NCI-H82 treated with DMSO at 0.1 percent for 48 hours (cell line): ENCODE measurements around the gene HOOK1.

Experiments used
- DNase-seq: peaks from one replicate; lab custom pipeline; 2025; ENCODE audit not compliant: unreplicated experiment; lab: John Stamatoyannopoulos, UW

HOOK1 gene

GRCh38 chr1:59814901-59815825 lies at the start of gene HOOK1:
Gene HOOK1 (plus strand): TSS chr1:59814949. CDS start chr1:59815118, 169 bp downstream.
- no peak for DNase-seq

- peak; percentile 4 for DNase-seq
These were observed 49.6 kb upstream of the HOOK1 start for GRCh38 chr1:59765011-59765730.

- DNase-seq, result no peak
These were observed 48.4 kb upstream of the HOOK1 start for GRCh38 chr1:59766227-59766855.

- DNase-seq, result no peak
These were observed 47.6 kb upstream of the HOOK1 start for GRCh38 chr1:59767119-59767518.

DNA sequence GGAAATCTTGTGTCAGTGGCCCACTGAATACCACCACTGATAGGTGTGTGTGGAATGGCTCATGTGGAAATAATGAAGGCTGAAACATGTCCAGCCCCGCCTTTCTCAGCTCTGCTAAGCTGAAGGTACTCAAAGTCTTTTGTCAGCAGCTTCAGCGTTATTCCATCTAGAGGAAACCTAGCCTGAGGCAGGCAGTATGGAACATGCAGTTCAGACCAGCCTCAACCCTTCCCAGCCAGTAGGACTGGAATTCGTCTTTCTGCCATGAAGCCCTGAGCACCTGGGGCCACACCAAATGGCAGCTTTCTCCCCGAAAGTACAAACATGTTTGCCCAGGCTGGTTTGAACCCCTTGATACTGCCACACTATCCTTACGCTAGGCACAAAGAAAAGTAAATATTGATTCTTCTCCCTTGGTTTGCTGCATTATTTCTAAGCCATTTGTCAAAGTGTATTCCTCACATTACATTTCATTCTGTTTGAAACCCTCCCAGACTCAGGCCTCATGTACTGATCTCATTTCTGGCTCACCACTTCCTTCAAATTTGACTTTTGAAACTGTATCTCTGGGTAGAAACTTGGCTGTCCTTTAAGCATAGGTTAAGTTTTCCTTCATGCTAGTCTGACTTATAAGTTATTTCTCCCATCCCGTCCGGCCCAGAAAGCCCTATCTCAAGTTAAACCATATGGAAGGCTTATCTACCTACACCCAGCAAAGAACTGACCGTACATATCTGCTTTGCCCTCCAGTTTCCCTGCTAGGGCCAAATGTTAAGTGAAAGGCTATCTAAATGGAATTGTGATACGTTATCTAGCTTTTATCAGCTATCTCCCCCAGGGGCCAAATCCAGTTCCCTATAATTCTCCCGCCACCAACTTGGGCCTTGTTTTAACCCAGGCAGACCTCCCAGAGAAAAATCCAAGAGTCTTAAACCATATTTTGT lies 45.7 kb upstream of the HOOK1 start:
- DNase-seq, result no peak

GRCh38 chr1:59769736-59770095 lies 45.0 kb upstream of the HOOK1 start:
- no peak for DNase-seq

DNA sequence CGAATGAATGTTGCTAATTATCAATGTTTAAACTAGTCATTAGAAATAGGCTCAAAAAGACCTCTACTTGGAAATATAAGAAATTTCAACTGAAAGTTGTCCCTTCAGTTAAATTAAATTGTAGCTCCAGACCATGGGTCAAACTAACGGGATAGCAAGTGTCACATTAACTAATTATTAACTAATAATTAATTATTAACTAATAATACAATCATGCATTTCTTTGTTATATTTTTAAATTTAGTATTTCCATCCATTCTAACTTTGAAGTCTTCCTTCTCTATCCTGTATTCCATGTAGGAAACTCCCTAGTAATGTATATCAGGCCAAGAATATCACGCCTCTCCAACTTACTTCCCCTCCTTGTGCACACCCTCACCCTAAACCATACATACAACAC lies 43.4 kb upstream of the HOOK1 start:
- no peak for DNase-seq

DNA sequence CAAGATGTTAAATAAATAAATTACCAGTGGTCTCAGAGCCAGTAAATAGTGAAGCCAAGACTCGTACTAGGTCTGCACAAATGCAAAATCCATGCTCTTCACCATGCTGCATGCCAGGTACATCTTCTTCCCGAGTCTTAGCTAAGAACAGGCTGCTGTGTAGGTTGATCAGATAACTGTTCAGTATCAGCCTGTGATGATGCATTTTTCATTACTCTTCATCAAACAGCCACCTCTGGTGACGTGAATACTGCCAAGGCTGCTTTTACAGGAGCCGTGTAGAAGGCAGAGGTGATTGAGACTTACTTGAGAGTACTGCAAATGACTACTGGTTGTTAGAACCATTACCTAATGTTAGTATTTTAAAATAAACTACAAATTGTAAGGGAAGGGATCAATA lies 39.3 kb upstream of the HOOK1 start:
- DNase-seq, result no peak

DNA sequence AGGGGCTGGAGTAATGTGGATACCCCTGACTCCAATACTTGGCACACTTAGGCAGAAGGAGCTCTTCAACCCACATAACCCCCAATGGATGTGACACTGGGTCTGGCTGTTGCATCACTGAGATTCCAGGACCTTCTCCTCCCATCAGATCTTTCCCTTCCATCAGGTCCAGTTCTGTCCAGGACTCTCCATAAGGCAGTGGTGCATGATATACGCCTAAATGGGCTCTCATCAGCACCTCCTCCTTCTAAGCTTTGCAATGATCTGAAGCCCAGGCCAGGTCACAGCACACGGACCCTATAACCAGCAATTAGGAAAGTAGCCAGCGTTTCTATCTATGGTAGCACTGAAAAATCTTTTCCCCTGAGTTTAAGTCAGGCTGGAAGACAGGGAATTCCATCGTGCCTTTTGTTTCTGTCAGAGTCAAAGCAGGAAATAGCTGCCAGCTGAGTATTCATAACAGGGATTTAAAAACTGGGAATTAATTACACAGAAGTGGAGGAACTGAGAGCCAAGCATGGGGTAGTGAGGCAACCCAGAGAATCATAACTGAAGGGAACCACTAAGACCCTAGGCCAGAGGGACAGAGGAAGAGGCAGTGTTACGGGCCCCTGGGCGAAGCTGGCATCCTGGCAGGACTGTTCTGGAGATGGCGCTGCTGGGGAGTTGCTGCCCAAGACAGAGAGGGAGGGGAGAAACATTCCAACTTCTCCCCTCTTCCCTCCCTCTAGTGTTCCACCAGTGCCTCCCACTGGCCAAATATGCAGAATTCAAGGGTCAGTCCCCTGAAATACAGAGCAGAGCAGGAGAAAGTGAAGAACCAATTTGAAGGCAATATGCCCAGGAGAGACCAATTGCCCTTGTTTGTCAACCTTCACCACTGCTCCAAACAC lies 37.5 kb upstream of the HOOK1 start:
- DNase-seq, result no peak

DNA sequence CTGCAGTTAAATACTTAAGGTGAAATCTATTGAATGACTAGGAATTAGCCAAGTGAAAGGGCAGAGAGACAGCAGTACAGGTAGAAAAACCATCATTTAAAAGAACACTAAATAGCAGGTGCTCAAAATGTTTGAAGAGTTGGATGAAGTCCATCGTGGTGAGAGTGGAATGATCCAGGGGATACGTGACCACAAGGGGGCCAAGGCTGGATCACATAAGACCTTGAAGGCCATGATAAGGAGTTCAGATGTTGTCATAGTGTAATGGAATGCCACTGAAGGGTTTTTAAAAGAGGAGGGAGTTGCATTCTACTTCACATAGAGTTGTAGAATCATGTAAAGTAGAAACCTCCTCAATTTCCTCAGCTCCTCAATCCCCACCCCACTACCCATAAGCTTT lies 34.8 kb upstream of the HOOK1 start:
- no peak for DNase-seq

DNA sequence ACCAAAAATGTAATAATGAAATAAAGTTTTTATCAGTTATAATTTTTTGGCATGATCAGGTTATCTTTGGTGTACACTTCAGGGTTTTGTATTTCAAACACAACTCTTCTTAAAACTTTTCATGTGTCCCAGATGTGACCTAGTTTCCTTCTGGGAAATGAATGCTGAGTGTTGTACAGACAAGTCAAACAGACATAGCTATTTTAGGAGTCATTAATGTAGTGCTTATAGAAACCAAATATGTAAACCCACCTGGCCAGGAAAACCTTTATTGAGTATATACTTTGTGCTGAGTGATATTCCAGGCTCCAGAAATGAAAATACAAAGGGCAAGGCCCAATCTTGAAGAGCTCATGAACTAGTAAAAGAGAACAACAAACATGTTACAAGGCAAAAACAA lies 25.9 kb upstream of the HOOK1 start:
- no peak for DNase-seq

- no peak for DNase-seq
These were observed 16.1 kb upstream of the HOOK1 start for GRCh38 chr1:59798600-59798999.

DNA sequence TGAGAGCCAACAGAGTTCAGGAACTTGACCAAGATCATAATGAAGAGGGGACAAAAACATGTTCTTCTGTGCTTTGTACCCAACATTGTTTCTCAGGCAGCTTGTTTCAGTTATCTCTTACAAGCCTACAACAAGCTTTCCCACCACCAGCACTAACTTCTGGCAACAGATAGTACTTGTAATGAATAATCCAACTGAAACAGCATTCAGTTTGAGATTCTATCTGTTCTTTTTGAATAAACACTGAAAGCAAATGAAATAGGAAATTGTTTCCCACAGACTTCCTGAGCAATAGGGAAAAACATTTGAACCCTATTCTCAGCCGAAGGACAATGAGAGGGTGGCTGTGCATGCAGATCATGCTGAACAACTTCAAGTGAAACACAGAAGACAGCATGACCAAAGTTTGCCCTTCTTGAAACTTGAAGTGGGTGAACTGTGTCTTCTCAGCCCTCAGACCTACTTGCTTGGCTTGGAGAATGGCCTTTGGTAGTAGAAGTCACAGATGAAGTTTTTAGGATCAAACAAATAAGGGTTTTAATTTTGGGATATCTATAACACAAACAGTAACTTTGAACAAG lies 11.2 kb upstream of the HOOK1 start:
- no peak for DNase-seq

DNA sequence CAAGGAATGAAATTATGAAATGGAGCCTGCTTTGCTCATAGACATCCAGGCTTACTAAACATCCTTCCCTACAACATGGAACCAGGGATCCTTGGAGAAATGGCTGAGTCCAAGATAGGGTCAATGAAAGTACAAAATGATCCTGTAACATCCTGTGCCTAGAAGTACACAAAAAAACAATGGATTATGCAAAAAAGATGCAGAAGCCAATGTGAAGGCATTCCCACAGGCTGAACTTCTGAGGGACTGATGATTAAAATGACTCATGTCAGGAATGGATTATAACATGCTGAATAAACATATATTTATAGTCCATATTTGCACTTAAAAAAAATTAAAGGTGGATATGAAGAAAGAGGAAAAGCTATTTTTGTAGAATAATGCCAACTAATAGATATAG lies 10.4 kb upstream of the HOOK1 start:
- no peak for DNase-seq

DNA sequence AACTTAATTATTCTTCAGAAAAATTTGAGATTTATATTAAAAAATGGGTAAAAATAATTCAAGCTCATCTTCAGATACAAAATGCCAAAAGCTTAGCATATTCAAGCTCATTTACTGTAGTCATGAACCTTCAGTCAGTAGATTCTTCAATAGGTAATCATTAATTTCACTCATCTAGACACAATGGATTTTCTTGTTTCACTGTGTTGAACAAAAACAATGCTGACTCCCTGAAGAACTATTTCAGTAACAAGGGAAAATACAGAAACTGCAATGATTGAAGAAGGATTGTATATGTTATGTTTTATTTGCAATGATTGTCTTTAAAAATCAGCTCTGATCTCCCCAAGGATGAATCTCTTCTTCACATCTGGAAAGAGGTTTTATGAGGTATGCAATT lies 9.2 kb upstream of the HOOK1 start:
- no peak for DNase-seq

DNA sequence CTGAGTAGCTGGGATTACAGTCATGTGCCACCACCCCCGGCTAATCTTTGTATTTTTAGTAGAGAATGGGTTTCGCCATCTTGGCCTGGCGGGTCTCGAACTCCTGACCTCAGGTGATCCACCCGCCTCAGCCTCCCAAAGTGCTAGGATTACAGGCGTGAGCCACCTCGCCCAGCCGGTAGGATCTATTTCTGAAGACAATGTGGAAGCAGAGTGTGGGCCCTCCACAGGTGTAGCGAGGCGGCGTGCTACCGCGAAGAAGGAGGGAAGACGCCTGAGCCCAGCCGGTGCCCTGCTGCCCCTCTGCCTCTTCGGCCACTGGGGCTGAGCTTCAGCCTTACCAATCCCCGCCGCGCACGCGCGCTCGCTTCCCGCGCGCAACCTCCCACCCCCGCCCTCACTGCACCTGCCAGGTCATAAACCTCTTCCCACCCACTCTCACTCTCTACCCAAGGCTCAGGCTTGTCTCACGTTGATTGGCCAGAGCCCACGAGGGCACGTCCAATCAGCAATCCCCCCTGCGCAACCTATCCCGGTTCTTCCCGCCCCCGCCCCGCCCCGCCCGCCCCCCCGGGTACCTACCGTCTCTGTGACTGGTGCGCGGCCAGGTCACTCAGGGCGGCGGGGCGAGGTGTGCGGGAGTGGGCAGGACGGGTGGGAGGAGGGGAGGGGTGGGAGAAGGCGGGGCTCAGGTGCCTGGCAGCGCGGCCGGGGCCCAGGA lies 409 bp upstream of the HOOK1 start:
- peak; percentile 96 for DNase-seq

GRCh38 chr1:59815892-59816291 lies 1.1 kb downstream of the HOOK1 start:
- DNase-seq, result no peak

DNA sequence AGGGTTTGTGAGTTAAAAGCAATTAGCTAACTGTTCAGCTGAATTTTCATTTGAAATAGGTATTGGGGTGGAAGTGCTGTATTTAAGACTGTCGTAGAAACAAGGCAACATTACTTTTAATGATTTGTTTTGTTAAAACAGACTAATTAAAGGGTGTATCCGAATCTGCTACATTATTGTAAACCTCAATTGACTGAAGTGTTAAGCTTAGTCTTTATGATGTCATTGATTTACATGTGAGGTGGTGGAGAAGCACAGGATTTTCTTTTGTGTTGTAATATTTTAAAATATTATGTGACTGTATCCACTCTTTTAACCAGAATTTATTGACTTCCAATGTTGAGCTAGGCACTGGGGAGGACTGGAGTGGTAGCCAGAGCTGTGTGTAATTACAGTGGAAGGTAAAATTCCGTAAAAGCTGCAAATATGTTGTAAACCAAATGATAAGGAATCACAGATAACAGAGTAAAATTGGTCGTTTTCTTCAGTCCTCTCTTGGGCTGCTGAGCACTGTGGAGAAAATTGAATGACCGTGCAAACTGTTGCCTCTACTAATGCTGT lies 1.6 kb downstream of the HOOK1 start:
- DNase-seq, result no peak
